ENCODE measurements around the gene TGFBI. TPM values are rescaled to one million over a fixed set of nuclear protein-coding genes. Genes with fewer than 3 reads are reported as not detected.

TGFBI gene
- total and polyA plus RNA-seq, 11 donors: 31.8 to 206 (median 50.0) TPM

GRCh38 chr5:136061630-136062365 is 33.0 kb downstream of the TGFBI start:
- peaks cover 0 to 42% (median 18%) of the 10 kb centered on the region in 12 donors for H3K4me1 ChIP-seq

GRCh38 chr5:136062366-136063274 is 33.8 kb downstream of the TGFBI start:
- ATAC-seq (peak in 1 of 4 donors; percentile 29), DNase-seq (peak in 1 of 5 donors; percentile 18)
- peaks cover 0 to 71% (median 46%) of the 10 kb centered on the region in 9 donors for H3K36me3 ChIP-seq
- H3K9me3 ChIP-seq: no peaks in the 10 kb centered on the region
- intact Hi-C loops (cut with DNase I): loop anchor here in 9 of 10 donors (2.0 to 10.0 kb wide), 9 partner anchors 85 to 178 kb away; no protein-coding TSS in a partner anchor
- TF ChIP-seq POLR2A (IDR thresholded peaks at IDR 0.05) (no peak), CTCF (IDR thresholded peaks at IDR 0.05) (peak in 11 of 12 donors; percentile 37 to 60 (median 49))
- H3K4me3 ChIP-seq: no peak overlapping the region
- WGBS, 4 donors: 86 to 89% (median 87%) methylated on average over 6 of the region's 6 CpGs
- H3K4me1 ChIP-seq: peaks cover 0 to 42% (median 13%) of the 10 kb centered on the region in 12 donors
- no peaks in the 10 kb centered on the region for H3K27me3 ChIP-seq
- no peak overlapping the region for H3K27ac ChIP-seq

More at GRCh38 chr5:136061630-136062365, 33.0 kb downstream of the TGFBI start:
- Histone ChIP-seq H3K27me3 (no peaks in the 10 kb centered on the region), H3K4me3 (no peak overlapping the region), H3K9me3 (no peaks in the 10 kb centered on the region), H3K36me3 (peaks cover 0 to 79% (median 50%) of the 10 kb centered on the region in 9 donors), H3K27ac (no peak overlapping the region)
- ATAC-seq (no peak), DNase-seq (peak in 1 of 5 donors; percentile 2)
- 91% methylated on average over 6 of the region's 6 CpGs for WGBS, 4 donors
- intact Hi-C loops (cut with DNase I): loop anchor here in 9 of 10 donors (2.0 to 10.0 kb wide), 9 partner anchors 84 to 177 kb away; no protein-coding TSS in a partner anchor
- no peak for TF ChIP-seq POLR2A (IDR thresholded peaks at IDR 0.05)
- TF ChIP-seq CTCF (IDR thresholded peaks at IDR 0.05): no peak

GRCh38 chr5:136063778-136064465 is 35.1 kb downstream of the TGFBI start:
- no peak overlapping the region for H3K27ac ChIP-seq
- ATAC-seq (no peak), DNase-seq (no peak)
- H3K27me3 ChIP-seq: no peaks in the 10 kb centered on the region
- no peaks in the 10 kb centered on the region for H3K9me3 ChIP-seq
- TF ChIP-seq POLR2A (IDR thresholded peaks at IDR 0.05) (no peak), CTCF (IDR thresholded peaks at IDR 0.05) (no peak)
- 89 to 91% (median 91%) methylated on average over 8 of the region's 8 CpGs for WGBS, 4 donors
- intact Hi-C loops (cut with DNase I): loop anchor here in 9 of 10 donors (2.0 to 10.0 kb wide), 9 partner anchors 87 to 179 kb away; no protein-coding TSS in a partner anchor
- H3K4me3 ChIP-seq: no peak overlapping the region
- peaks cover 0 to 58% (median 46%) of the 10 kb centered on the region in 9 donors for H3K36me3 ChIP-seq
- H3K4me1 ChIP-seq: peaks cover 0 to 29% (median 9%) of the 10 kb centered on the region in 12 donors
